Astrocyte (in vitro differentiated cells and primary cell): Measurements from ENCODE around the gene ITGB1. TPM values are rescaled to one million over a fixed set of nuclear protein-coding genes. Genes with fewer than 3 reads are reported as not detected.
"Not testable (repeated sequence)": the region's sequence is repeated elsewhere in the genome, so short reads cannot be mapped to it uniquely, and the experiment has no call there.

Experiments
- DNase-seq: peaks from one replicate; pipeline ENCODE4 v3.0.0-alpha.2; 2010; ENCODE audit warnings: low read depth
- FAIRE-seq: peaks from 2 replicates; lab custom pipeline; 2011; peaks lifted over from hg19 to GRCh38; lab: Jason Lieb, UNC
- H2AFZ ChIP-seq: 2 replicates; pipeline ENCODE4 v1.6.0; 2012; ENCODE audit warnings: low read depth, low read length, inconsistent platforms
- H3K27ac ChIP-seq: 2 replicates; pipeline ENCODE4 v1.5.1; 2011; ENCODE audit warnings: low read depth, low read length, inconsistent platforms
- H3K27me3 ChIP-seq: 2 replicates; pipeline ENCODE4 v1.6.0; 2011; ENCODE audit warnings: low read length, inconsistent platforms; ENCODE audit not compliant: insufficient read depth
- H3K36me3 ChIP-seq: 2 replicates; pipeline ENCODE4 v1.5.1; 2011; ENCODE audit warnings: low read length, inconsistent platforms; ENCODE audit not compliant: insufficient read depth
- H3K4me1 ChIP-seq: 2 replicates; pipeline ENCODE4 v1.5.1; 2011; ENCODE audit warnings: low read length, inconsistent platforms; ENCODE audit not compliant: insufficient read depth
- H3K4me2 ChIP-seq: 2 replicates; pipeline ENCODE4 v1.6.0; 2012; ENCODE audit warnings: low read length, inconsistent platforms
- H3K4me3 ChIP-seq: 2 replicates; pipeline ENCODE4 v1.5.1; 2011; ENCODE audit warnings: low read depth, mild to moderate bottlenecking, low read length, inconsistent platforms; ENCODE audit not compliant: insufficient read depth
- H3K79me2 ChIP-seq: 2 replicates; pipeline ENCODE4 v1.6.0; 2012; ENCODE audit warnings: mild to moderate bottlenecking, low read length, inconsistent platforms; ENCODE audit not compliant: insufficient read depth
- H3K9ac ChIP-seq: 2 replicates; pipeline ENCODE4 v1.6.0; 2012; ENCODE audit warnings: mild to moderate bottlenecking, low read length, inconsistent platforms
- H3K9me3 ChIP-seq: 2 replicates; pipeline ENCODE4 v1.5.1; 2012; ENCODE audit warnings: low read depth, mild to moderate bottlenecking, low read length, inconsistent platforms; ENCODE audit not compliant: insufficient read depth
- H4K20me1 ChIP-seq: 2 replicates; pipeline ENCODE4 v1.6.0; 2012; ENCODE audit warnings: low read length, inconsistent platforms; ENCODE audit not compliant: insufficient read depth
- H3K27ac Mint-ChIP-seq: one replicate; pipeline ENCODE4 v1.8.0; 2021; ENCODE audit warnings: mild to moderate bottlenecking, mixed read lengths; ENCODE audit not compliant: unreplicated experiment
- H3K27me3 Mint-ChIP-seq: one replicate; pipeline ENCODE4 v1.8.0; 2021; ENCODE audit warnings: low read depth, mixed read lengths; ENCODE audit not compliant: unreplicated experiment
- H3K36me3 Mint-ChIP-seq: one replicate; pipeline ENCODE4 v1.8.0; 2021; ENCODE audit warnings: low read depth, mixed read lengths; ENCODE audit not compliant: unreplicated experiment
- H3K4me1 Mint-ChIP-seq: one replicate; pipeline ENCODE4 v1.8.0; 2021; ENCODE audit warnings: low read depth, mixed read lengths; ENCODE audit not compliant: unreplicated experiment
- H3K4me3 Mint-ChIP-seq: one replicate; pipeline ENCODE4 v1.8.0; 2021; ENCODE audit warnings: mild to moderate bottlenecking, moderate library complexity, mixed read lengths; ENCODE audit not compliant: unreplicated experiment
- H3K9me3 Mint-ChIP-seq: one replicate; pipeline ENCODE4 v1.8.0; 2021; ENCODE audit warnings: mild to moderate bottlenecking, mixed read lengths; ENCODE audit not compliant: unreplicated experiment
- CTCF ChIP-seq: IDR thresholded peaks from 2 replicates; pipeline ENCODE4 v1.5.1; 2011; ENCODE audit warnings: low read depth, mild to moderate bottlenecking, inconsistent platforms, low read length, moderate library complexity; ENCODE audit not compliant: insufficient read depth
- EZH2 ChIP-seq: IDR thresholded peaks from 2 replicates; pipeline ENCODE4 v1.6.1; 2012; ENCODE audit warnings: mild to moderate bottlenecking, low read length, inconsistent platforms; ENCODE audit not compliant: insufficient read depth
- total RNA-seq: library from RNA; stranded (reverse); gene quantifications from 2 replicates; pipeline ENCODE4 v1.2.1, GENCODE V29; 2021

Gene ITGB1
- total RNA-seq, 1 donor from 2014 or later = 2,575 TPM

GRCh38 chr10:32981760-32982159, 23.7 kb upstream of the ITGB1 start:
- Mint-ChIP-seq H3K36me3 (no peaks in the 10 kb centered on the region), H3K9me3 (no peaks in the 10 kb centered on the region), H3K27me3 (no peaks in the 10 kb centered on the region), H3K4me1 (peaks cover 55% of the 10 kb centered on the region), H3K27ac (peak overlapping the region; percentile 99), H3K4me3 (peak overlapping the region; percentile 79)
- DNase-seq (peak; percentile 70), FAIRE-seq (peak; percentile 29)
- no peak for TF ChIP-seq CTCF
- TF ChIP-seq EZH2 = no peak
- H4K20me1 ChIP-seq = no peaks in the 10 kb centered on the region
- no peaks in the 10 kb centered on the region for H3K36me3 ChIP-seq
- peaks cover 6% of the 10 kb centered on the region for H3K79me2 ChIP-seq
- peak overlapping the region; percentile 100 for H3K27ac ChIP-seq
- peak overlapping the region; percentile 92 for H3K9ac ChIP-seq
- peak overlapping the region; percentile 59 for H3K4me2 ChIP-seq
- no peaks in the 10 kb centered on the region for H3K9me3 ChIP-seq
- H3K4me3 ChIP-seq = no peak overlapping the region
- H3K4me1 ChIP-seq = peaks cover 51% of the 10 kb centered on the region
- no peaks in the 10 kb centered on the region for H3K27me3 ChIP-seq
- no peak overlapping the region for H2AFZ ChIP-seq

- H3K4me3 Mint-ChIP-seq = peak overlapping the region; percentile 79
- H3K36me3 Mint-ChIP-seq = no peaks in the 10 kb centered on the region
- H3K4me1 Mint-ChIP-seq = peaks cover 51% of the 10 kb centered on the region
- FAIRE-seq = peak; percentile 67
- peaks cover 6% of the 10 kb centered on the region for H3K79me2 ChIP-seq
- peak overlapping the region; percentile 40 for H3K4me3 ChIP-seq
- H3K4me1 ChIP-seq = peaks cover 46% of the 10 kb centered on the region
- peak overlapping the region; percentile 99 for H3K27ac Mint-ChIP-seq
- H2AFZ ChIP-seq = peak overlapping the region; percentile 39
- peak overlapping the region; percentile 92 for H3K9ac ChIP-seq
- H3K27me3 ChIP-seq = no peaks in the 10 kb centered on the region
- no peaks in the 10 kb centered on the region for H3K9me3 Mint-ChIP-seq
- no peaks in the 10 kb centered on the region for H3K9me3 ChIP-seq
- peak overlapping the region; percentile 85 for H3K4me2 ChIP-seq
- H3K36me3 ChIP-seq = no peaks in the 10 kb centered on the region
- peak overlapping the region; percentile 100 for H3K27ac ChIP-seq
- H4K20me1 ChIP-seq = no peaks in the 10 kb centered on the region
- no peaks in the 10 kb centered on the region for H3K27me3 Mint-ChIP-seq
- peak; percentile 99 for DNase-seq
- TF ChIP-seq CTCF = no peak
- TF ChIP-seq EZH2 = no peak
Measured at GRCh38 chr10:32980558-32981468, 22.8 kb upstream of the ITGB1 start.

- Histone ChIP-seq H3K27ac (peak overlapping the region; percentile 100), H3K36me3 (no peaks in the 10 kb centered on the region), H2AFZ (peak overlapping the region; percentile 39), H4K20me1 (no peaks in the 10 kb centered on the region), H3K79me2 (peaks cover 6% of the 10 kb centered on the region), H3K4me2 (peak overlapping the region; percentile 85), H3K27me3 (no peaks in the 10 kb centered on the region), H3K9me3 (no peaks in the 10 kb centered on the region), H3K4me1 (peaks cover 40% of the 10 kb centered on the region), H3K9ac (peak overlapping the region; percentile 92), H3K4me3 (peak overlapping the region; percentile 36)
- DNase-seq (no peak), FAIRE-seq (no peak)
- peak overlapping the region; percentile 79 for H3K4me3 Mint-ChIP-seq
- H3K27ac Mint-ChIP-seq = peak overlapping the region; percentile 99
- H3K4me1 Mint-ChIP-seq = peaks cover 46% of the 10 kb centered on the region
- H3K36me3 Mint-ChIP-seq = no peaks in the 10 kb centered on the region
- no peak for TF ChIP-seq CTCF
- no peaks in the 10 kb centered on the region for H3K27me3 Mint-ChIP-seq
- H3K9me3 Mint-ChIP-seq = no peaks in the 10 kb centered on the region
Measured at GRCh38 chr10:32980242-32980557, 22.2 kb upstream of the ITGB1 start.

GRCh38 chr10:32979719-32980118, 21.7 kb upstream of the ITGB1 start:
- not testable (repeated sequence) for H3K27me3 Mint-ChIP-seq, H3K27me3 ChIP-seq, DNase-seq, H2AFZ ChIP-seq, H3K9me3 ChIP-seq, H3K36me3 ChIP-seq, FAIRE-seq, H3K9me3 Mint-ChIP-seq, H4K20me1 ChIP-seq, H3K79me2 ChIP-seq, H3K4me3 ChIP-seq, H3K36me3 Mint-ChIP-seq
- peak overlapping the region; percentile 57 for H3K4me3 Mint-ChIP-seq
- Histone ChIP-seq H3K4me1 (peaks cover 38% of the 10 kb centered on the region), H3K4me2 (peak overlapping the region; percentile 85), H3K9ac (peak overlapping the region; percentile 92), H3K27ac (peak overlapping the region; percentile 100)
- H3K27ac Mint-ChIP-seq = peak overlapping the region; percentile 99
- peaks cover 43% of the 10 kb centered on the region for H3K4me1 Mint-ChIP-seq
